ENCODE data around the gene TTC21A. TPM values are rescaled to one million over a fixed set of nuclear protein-coding genes. Genes with fewer than 3 reads are reported as not detected.
A peak's percentile ranks its signal among the peaks of the same experiment; 100 is the strongest.

Gene TTC21A
- total and polyA plus RNA-seq, 7 donors = 0.52 to 1.2 (median 0.92) TPM

DNA sequence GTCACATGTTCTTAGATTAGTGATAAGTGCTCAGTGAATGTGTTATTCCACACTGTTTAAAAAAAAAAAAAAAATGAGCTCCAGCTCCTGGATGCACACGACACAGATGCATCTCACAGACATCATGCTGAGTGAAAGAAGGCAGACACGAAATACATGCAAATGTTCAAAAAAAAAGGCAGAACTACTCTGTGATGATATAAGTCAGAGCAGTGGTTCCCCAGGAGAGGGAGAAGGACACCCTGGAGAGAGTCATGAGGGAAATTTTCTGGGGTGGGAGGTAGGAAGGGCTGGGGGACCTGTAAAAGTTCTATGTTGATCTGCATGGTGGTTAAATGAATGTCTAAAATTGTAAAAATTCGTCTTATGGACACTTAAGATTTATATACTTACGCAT lies 41.6 kb downstream of the TTC21A start:
- no peaks in the 10 kb centered on the region for H3K27me3 ChIP-seq (ENCODE audit: insufficient read depth in 3 of 3, low read length in 2 of 3)
- peak overlapping the region; percentile 93 for H3K4me3 ChIP-seq
- H3K4me1 ChIP-seq = peaks cover 68% of the 10 kb centered on the region
- H3K36me3 ChIP-seq (ENCODE audit: insufficient read depth in 1 of 2, low read depth in 1 of 2) = peaks cover 0 to 24% of the 10 kb centered on the region in 2 donors
- DNase-seq = no peak
- no peak for ATAC-seq
- 70 to 83% (median 72%) methylated on average over 4 of the region's 4 CpGs for WGBS, 3 donors
- intact Hi-C loops (cut with DNase I) = loop anchor here in 1 of 2 donors (5.0 kb wide), 1 partner anchor 42 kb away; the partner anchor contains the start of genes GORASP1 and TTC21A
- TF ChIP-seq, protein P1, sequence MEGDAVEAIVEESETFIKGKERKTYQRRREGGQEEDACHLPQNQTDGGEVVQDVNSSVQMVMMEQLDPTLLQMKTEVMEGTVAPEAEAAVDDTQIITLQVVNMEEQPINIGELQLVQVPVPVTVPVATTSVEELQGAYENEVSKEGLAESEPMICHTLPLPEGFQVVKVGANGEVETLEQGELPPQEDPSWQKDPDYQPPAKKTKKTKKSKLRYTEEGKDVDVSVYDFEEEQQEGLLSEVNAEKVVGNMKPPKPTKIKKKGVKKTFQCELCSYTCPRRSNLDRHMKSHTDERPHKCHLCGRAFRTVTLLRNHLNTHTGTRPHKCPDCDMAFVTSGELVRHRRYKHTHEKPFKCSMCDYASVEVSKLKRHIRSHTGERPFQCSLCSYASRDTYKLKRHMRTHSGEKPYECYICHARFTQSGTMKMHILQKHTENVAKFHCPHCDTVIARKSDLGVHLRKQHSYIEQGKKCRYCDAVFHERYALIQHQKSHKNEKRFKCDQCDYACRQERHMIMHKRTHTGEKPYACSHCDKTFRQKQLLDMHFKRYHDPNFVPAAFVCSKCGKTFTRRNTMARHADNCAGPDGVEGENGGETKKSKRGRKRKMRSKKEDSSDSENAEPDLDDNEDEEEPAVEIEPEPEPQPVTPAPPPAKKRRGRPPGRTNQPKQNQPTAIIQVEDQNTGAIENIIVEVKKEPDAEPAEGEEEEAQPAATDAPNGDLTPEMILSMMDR (IDR thresholded peaks at IDR 0.05) = no peak
- no peaks in the 10 kb centered on the region for H3K9me3 ChIP-seq
- H3K27ac ChIP-seq = peak overlapping the region; percentile 99

DNA sequence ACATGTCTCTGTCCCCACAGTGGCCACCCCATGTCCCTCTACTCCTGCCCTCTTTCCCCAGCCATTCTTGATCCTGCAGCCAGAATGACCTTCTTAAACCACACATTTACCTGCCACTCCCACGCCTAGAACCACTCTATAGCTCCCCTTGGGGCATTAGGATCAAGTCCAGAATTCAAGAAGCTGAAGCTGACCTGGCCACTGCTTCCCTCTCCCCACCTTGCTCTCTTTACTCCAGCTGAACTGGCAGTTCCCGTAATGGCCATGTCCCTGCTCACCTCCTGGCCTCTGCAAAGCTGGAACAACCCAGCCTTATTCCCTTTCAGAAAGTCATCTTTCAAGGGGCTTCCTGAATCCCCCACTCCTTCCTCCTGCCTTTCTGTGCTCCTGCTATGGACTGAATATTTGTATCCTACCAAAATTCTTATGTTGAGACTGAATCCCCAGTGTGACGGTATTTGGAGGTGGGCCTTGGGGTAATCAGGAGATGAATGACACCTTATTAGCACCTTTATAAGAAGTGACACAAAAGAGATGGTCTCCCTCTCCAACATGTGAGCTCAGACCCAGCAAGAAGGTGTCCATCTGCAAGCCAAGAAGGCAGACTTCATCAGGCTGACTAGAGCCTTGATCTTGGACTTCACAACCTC lies 42.1 kb downstream of the TTC21A start:
- WGBS, 3 donors = 62 to 77% (median 62%) methylated on average over 3 of the region's 3 CpGs
- intact Hi-C loops (cut with DNase I) = loop anchor here in 1 of 2 donors (5.0 kb wide), 1 partner anchor 42 kb away; the partner anchor contains the start of genes GORASP1 and TTC21A
- H3K9me3 ChIP-seq = no peaks in the 10 kb centered on the region
- peak overlapping the region; percentile 99 for H3K27ac ChIP-seq
- DNase-seq = no peak
- H3K4me3 ChIP-seq = peak overlapping the region; percentile 93
- no peak for ATAC-seq
- no peaks in the 10 kb centered on the region for H3K27me3 ChIP-seq (ENCODE audit: insufficient read depth in 3 of 3, low read length in 2 of 3)
- peaks cover 66% of the 10 kb centered on the region for H3K4me1 ChIP-seq
- TF ChIP-seq, protein P1 (IDR thresholded peaks at IDR 0.05) = no peak
- peaks cover 0 to 19% of the 10 kb centered on the region in 2 donors for H3K36me3 ChIP-seq (ENCODE audit: insufficient read depth in 1 of 2, low read depth in 1 of 2)

DNA sequence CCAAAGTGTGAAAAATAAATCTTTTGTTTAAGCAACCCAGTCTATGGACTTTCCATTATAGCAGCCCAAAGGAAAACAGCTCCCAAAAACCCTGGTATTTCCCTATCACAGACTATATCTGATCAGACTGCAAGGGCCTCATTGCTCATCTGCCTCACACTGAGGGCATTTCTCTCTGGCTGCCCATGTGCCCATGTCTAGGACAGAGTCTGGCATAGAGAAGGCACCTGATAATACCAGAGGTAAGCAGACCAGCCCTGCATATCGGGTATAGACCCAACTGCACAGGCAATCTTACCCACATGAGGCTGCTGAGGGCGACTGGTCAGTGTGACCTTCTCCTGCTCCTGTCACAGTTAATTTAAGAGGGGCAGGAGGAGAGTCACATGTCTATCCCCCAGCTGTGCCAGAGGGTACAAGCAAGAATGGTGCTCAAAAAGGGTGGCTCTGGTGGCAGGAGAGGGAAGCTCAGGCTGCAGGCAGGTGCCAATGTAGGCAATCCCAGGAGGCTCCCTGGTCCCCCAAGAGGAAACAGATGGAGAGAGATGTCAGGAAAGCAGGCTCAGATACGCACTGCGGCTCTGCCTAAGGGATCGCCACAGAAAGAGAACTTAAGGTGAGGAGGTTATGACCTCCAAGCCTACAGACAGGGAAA lies 42.8 kb downstream of the TTC21A start:
- H3K36me3 ChIP-seq (ENCODE audit: insufficient read depth in 1 of 2, low read depth in 1 of 2) = peaks cover 0 to 12% of the 10 kb centered on the region in 2 donors
- H3K27ac ChIP-seq = peak overlapping the region; percentile 99
- 11 to 24% (median 13%) methylated on average over 5 of the region's 5 CpGs for WGBS, 3 donors
- H3K27me3 ChIP-seq (ENCODE audit: insufficient read depth in 3 of 3, low read length in 2 of 3) = no peaks in the 10 kb centered on the region
- intact Hi-C loops (cut with DNase I) = no loop called here
- peak overlapping the region; percentile 93 for H3K4me3 ChIP-seq
- TF ChIP-seq, protein P1 (IDR thresholded peaks at IDR 0.05) = peak; percentile 23
- peak in 3 of 4 donors; percentile 2 to 15 (median 9) for ATAC-seq
- peaks cover 66% of the 10 kb centered on the region for H3K4me1 ChIP-seq
- DNase-seq = no peak
- no peaks in the 10 kb centered on the region for H3K9me3 ChIP-seq

DNA sequence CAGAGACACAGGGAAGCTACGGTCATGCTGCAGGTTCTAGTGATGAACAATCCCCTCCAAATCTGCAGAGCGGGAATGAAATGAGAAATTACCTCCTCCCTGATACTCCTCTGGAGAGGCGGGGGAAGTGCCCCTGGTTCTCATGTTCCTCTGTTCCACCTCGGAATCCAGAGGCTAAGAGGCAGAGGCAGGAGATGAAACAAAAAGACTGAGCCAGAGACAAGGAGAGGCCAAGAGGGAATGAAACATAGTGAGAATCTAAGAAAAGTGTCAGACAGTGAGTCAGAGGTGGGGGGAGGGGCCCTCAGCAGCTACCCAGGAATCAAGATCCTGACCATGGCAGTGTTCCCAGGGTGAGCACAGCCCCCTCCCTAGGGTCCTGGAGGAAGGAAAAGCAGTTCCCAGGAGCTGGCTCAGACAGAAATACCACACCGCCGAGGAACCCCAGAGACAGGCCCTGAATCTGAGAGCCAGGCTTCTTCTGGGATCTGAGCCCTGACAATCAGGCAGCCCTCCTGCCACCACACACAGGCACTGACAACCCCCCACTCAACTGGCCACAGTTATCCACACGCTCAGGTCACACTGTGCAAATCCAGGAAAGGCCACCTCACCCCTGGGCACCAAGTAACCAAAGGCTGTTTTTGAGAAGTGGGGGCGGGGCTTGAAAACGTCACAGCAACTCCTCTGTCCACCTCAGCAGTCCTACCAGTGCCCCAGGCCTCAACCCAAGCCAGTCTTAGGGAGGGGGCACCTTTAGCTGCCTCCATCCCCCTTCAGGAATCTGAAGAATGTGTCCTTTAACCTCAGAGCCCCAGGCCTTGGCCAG lies 43.5 kb downstream of the TTC21A start:
- H3K4me1 ChIP-seq = peaks cover 63% of the 10 kb centered on the region
- 14 to 32% (median 19%) methylated on average over 8 to 9 of the region's 9 CpGs for WGBS, 3 donors

More for the DNA sequence above, 43.5 kb downstream of the TTC21A start:
- DNase-seq = peak; percentile 92
- intact Hi-C loops (cut with DNase I) = loop anchor here in 1 of 2 donors (1.0 kb wide), 1 partner anchor 41 kb away; the partner anchor contains the start of gene XIRP1
- ATAC-seq = peak; percentile 22 to 30 (median 28)
- Histone ChIP-seq H3K4me3 (peak overlapping the region; percentile 93), H3K27me3 (ENCODE audit: insufficient read depth in 3 of 3, low read length in 2 of 3) (no peaks in the 10 kb centered on the region), H3K36me3 (ENCODE audit: insufficient read depth in 1 of 2, low read depth in 1 of 2) (peaks cover 0 to 5% of the 10 kb centered on the region in 2 donors), H3K27ac (peak overlapping the region; percentile 99), H3K9me3 (no peaks in the 10 kb centered on the region)
- TF ChIP-seq, protein P1 (IDR thresholded peaks at IDR 0.05) = no peak

Data from psoas muscle (tissue), 8 donors.